Hepatic stellate cell (primary cell): ENCODE measurements around the gene RNF121.
"Not testable (repeated sequence)": the region's sequence is repeated elsewhere in the genome, so short reads cannot be mapped to it uniquely, and the experiment has no call there.

Source experiments
- DNase-seq: peaks from one replicate; pipeline ENCODE4 v3.0.0; 2011; ENCODE audit warnings: low spot score

Gene RNF121

DNA sequence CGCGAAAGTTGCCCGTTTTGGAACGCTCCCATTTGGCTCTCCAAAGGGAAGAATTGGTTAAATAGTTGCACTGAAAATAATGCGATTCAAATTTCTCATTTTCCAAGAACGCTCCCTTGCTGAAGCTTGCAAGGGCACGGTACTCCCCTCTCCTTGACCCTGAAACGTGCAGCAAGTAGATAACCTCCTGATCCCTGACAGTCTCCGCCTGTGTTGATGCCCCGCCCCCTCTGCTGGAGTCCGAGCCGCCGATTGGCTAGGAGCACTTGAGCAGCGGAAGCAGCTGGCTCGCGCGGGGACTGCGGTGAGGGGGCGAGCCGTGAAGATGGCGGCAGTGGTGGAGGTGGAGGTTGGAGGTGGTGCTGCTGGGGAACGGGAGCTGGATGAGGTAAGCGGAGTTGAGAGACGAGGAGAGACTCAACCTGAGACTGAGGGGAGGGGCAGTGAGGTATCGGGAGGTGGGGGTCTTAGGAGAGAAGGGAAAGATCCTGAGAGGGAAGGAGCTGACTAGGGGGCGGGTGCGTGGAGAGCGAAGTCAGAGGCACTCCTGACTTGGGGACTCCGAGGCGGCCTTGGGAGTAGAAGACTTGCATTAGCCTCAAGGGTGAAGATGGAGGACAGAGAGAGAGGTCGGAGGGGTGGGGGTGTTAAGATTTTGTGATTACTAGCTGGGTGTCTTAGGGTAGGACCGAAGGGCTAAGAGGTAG, at the start of gene RNF121:
TSS of gene RNF121 (plus strand) at position 310 of the 707 bp plus-strand sequence. CDS start at position 326, 16 bp downstream.
- peak; percentile 95 for DNase-seq

DNA sequence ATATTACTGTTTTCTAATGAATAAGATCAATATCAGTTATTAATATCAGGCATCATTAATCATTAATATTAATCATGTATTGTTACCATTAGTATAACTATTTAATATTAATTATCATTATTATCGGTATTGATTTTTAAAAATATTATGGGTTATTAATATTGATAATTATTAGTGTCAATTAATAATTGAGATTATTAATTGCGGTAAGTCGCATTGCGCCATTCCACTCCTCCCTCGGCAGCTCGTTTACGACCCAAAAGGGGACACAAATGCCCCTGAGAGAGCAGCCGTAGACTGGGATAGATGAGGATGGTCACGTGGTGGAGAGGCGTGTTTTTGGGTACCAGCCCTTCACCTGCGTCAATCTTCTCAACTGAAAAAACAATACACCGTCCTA, 43.0 kb upstream of the RNF121 start:
- DNase-seq, result not testable (repeated sequence)

DNA sequence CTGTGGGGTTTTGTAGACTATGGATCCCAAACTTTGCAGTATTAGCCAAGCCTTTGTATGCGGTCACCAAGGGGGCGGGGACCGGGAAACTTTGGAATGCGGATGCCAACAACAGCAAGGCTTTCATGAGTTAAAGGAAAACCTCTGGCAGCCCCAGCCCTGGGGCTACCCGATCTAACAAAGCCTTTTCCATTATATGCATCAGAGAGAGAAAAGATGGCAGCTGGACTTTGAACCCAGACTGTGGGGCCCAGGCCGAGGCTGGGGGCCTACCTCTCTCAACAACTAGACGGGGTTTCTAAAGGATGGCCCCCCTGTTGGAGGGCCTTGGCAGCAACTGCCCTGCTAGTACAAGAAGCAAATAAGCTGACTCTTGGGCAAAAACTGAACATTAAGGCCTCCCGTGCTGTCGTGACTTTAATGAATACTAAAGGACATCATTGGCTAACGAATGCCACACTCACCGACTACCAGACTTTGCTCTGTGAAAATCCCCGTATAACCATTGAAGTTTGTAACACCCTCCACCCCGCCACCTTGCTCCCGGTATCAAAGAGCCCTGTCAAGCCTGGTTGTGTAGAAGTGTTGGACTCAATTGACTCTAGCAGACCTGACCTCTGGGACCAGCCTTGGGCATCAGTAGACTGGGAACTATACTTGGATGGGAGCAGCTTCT, 40.4 kb upstream of the RNF121 start:
- not testable (repeated sequence) for DNase-seq

DNA sequence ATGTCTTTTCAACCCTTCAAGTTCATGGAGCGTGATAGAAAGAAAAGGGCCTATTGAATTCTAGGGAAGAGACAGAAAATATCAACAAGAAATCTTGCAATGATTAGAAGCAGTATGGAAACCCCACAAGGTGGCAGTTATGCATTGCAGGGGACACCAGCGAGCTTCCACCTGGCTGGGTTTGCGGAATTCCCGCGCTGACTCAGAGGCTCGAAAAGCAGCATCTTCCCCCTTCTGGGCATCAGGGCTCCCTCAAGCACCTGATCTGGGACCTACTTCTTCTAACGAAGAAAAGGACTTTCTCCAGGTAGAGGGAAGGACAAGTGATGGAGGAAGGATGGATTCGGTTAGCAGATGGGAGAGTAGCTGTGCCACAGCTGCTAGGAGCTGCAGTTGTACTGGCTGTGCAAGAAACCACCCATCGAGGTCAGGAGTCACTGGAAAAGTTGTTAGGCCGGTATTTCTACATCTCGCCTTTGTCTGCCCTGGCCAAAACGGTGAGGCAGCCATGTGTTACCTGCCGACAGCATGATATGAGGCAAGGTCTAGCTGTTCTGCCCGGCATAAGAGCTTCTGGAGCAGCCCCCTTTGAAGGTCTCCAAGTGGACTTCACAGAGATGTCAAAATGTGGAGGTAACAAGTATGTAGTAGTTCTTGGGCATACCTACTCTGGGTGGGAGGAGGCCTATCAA, 39.5 kb upstream of the RNF121 start:
- not testable (repeated sequence) for DNase-seq

DNA sequence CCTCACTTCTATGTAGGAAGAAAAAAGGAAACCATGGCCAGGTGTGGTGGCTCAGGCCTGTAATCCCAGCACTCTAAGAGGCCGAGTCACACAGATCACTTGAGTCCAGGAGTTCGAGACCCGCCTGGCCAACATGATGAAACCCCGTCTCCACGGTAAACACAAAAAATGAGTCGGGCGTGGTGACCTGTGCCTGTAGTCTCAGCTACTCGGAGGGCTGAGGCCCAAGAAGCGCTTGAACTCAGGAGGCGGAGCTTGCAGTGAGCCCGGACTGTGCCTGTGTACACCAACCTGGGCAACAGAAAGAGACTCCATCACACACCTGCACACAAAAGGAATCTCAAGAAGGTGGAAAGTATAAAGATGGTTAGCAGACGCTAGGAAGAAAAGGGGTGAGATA, 32.9 kb upstream of the RNF121 start:
- no peak for DNase-seq

DNA sequence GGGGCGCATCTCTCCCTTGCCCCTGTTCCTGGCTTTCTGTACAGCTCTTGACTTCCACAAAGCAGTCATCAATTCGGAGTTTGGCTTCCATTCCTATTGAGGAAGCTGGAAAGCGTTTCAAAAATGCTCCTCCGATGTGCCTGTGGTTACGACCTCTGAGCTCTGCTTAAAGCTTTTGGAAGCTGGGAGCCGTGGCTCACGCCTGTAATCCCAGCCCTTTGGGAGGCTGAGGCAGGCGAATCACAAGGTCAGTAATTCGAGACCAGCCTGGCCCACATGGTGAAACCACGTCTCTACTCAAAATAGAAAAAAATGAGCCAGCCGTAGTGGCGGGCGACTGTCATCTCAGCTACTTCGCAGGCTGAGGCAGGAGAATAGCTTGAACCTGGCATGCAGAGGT, 27.7 kb upstream of the RNF121 start:
- DNase-seq, result not testable (repeated sequence)

DNA sequence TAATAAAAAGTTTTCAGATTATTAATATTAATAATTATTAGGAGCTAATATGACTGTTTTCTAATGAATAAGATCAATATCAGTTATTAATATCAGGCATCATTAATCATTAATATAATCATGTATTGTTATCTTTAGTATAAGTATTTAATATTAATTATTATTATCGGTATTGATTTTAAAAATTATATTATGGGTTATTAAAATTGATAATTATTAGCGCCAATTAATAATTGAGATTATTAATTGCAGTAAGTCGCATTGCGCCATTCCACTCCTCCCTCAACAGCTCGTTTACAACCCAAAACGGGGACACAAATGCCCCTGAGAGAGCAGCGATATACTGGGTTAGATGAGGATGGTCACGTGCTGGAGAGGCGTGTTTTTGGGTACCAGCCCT, 20.6 kb upstream of the RNF121 start:
- DNase-seq, result no peak

DNA sequence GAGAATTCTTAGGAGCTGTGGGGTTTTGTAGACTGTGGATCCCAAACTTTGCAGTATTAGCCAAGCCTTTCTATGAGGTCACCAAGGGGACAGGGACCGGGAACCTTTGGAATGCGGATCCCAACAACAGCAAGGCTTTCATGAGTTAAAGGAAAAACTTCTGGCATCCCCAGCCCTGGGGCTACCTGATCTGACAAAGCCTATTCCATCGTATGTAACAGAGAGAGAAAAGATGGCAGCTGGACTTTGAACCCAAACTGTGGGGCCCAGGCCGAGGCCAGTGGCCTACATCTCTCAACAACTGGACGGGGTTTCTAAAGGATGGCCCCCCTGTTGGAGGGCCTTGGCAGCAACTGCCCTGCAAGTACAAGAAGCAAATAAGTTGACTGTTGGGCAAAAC, 18.1 kb upstream of the RNF121 start:
- DNase-seq, result not testable (repeated sequence)

DNA sequence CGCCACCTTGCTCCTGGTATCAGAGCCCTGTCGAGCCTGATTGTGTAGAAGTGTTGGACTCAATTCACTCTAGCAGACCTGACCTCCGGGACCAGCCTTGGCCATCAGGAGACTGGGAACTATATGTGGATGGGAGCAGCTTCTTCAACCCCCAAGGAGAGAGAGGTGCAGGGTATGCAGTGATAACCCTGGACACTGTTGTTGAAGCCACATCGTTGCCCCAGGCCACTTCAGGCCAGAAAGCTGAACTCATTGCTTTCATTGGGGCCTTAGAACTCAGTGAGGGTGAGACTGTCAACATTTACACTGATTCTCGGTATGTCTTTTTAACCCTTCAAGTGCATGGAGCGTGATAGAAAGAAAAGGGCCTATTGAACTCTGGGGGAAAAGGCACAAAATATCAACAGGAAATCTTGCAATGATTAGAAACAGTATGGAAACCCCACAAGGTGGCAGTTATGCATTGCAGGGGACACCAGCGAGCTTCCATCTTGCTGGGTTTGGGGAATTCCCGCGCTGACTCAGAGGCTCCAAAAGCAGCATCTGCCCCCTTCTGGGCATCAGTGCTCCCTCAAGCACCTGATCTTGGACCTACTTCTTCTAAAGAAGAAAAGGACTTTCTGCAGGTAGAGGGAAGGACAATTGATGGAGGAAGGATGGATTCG, 17.4 kb upstream of the RNF121 start:
- DNase-seq, result not testable (repeated sequence)

DNA sequence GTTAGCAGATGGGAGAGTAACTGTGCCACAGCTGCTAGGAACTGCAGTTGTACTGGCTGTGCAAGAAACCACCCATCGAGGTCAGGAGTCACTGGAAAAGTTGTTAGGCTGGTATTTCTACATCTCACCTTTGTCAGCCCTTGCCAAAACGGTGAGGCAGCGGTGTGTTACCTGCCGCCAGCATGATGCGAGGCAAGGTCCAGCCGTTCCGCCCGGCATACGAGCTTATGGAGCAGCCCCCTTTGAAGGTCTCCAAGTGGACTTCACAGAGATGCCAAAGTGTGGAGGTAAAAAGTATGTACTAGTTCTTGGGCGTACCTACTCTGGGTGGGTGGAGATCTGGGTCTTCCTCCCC, 16.9 kb upstream of the RNF121 start:
- DNase-seq, result not testable (repeated sequence)

DNA sequence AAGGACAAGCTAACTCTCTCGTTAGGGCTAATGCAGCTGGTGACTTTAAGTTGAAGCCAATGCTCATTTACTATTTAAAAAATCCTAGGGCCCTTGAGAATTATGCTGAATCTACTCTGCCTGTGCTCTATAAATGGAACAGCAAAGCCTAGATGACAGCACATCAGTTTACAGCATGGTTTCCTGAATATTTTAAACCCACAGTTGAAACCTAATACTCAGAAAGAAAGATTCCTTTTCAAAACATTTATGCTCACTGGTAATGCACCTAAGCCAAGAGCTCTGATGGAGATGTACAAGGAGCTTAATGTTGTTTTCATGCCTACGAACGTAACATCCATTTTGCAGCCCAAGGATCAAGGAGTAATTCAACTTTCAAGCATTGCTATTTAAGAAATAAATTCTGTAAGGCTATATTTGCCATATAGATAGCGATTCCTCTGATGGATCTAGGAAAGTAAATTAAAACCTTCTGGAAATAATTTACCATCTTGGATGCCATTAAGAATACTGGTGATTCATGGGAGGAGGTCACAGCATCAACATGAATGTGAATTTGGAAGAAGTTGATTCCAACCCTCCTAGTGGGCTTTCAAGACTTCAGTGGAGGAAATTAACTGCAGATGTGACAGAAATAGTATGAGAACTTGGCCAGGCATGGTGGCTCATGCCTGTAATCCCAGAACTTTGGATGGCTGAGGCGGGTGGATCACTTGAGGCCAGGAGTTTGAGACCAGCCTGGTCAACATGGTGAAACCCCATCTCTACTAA, 14.9 kb upstream of the RNF121 start:
- no peak for DNase-seq

DNA sequence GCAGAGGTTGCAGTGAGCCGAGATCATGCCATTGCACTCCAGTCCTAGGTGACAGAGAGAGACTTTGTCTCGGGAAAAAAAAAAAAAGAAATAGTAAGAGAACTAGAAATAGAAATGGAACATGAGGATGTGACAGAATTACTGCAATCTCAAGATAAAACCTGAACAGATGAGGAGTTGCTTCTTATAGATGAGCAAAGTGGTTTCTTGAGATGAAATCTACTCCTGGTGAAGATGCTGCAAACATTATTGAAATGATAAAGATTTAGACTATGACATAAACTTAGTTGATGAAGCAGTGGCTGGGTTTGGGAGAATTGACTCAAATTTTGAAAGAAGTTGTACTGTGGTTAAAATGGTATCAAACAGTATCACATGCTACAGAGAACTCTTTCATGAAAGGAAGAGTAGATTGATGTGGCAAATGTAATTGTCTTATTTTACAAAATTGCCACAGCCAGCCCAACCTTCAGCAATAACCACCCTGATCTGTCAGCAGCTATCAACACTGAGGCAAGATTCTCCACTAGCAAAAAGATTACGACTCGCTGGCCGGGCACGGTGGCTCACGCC, 14.1 kb upstream of the RNF121 start:
- DNase-seq, result no peak

DNA sequence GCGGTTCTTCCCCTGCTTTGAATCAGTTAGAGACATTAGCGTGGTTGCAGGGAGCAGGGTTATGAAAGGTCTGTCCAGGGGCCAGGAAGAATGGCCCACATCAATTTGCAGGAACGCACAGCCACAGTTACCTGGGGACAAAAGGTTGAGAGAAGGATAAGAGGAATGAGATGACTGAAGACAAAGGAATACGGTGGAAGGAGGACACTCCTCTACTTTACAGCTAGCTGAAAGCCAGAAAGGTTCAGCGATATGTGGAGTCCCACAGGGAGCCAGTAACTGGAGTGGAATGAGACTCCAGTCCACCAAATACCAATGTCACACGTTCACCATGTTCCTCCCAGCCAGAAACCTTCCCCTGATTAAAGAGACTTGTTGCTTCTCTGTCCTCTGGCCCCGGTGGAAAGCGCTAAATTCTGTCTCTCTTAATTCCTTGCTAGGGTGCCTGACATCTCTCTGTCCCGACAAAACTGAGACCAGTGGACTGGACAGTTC, 11.2 kb upstream of the RNF121 start:
- no peak for DNase-seq

DNA sequence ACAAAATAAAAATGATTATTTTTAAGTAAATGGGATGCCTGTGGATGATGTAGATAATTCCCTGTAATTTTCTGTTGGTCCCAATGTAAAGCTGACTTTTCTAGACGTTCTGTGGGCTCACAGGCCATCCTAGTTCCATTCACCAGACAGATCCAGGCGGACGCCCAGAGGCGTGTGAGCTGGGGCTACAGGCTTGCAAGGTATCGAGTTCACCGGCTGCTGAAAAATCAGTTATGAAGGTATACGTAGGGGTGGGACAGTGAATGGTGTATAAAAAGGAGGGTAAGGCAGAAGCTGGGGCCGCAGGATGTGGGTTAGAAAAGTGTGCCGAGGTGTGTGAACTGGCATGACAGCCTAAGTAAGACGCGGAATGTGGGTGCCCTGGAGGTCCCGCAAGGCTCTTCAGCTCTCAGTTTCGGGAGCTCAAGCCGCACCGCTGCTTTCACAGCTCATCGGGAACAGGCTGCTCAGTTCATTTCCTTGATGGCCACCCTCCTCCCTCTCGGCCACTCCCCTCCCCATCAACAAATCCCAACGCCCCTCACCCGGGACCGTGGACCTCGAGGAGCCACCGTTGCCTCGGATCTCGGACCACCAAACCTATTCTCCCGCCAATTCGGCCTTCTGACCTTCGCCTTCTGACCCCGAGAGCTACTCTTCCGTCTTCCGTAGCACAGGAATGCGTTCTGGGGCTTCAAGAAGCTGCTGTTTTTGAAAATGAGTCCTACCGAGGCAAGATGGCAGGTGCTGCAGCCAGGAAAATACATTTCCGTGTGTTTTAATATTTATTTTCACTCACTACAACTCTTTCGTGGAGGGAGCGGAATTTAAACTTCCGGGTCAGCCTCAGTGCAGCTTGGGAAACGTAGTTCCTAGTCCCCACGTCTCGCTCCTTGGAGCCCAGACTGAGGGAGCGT, 768 bp upstream of the RNF121 start, which contains the start of gene XNDC1N:
TSS of gene XNDC1N (minus strand) at position 775 of the 917 bp plus-strand sequence. CDS start 5,241 bp downstream, outside the sequence.
- peak; percentile 88 for DNase-seq

DNA sequence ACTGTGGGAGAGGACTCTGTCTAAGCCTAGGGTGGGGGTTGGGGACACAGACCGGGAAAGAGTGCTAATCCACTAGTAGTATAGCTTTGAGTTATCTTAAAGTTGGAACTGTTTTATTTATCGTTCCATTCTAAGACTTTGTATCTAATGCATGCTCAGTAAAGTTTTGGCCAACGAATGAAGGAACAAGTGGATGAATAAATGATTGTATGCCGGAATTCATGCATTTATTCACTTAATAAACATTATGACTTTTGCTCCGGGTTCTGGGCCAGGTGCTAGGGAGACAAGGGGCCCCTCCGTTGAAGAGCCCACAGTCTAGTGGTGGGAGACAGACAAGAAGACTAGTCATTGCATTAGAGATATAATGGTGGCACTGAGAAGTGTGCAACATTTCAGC, 645 bp downstream of the RNF121 start:
- no peak for DNase-seq

DNA sequence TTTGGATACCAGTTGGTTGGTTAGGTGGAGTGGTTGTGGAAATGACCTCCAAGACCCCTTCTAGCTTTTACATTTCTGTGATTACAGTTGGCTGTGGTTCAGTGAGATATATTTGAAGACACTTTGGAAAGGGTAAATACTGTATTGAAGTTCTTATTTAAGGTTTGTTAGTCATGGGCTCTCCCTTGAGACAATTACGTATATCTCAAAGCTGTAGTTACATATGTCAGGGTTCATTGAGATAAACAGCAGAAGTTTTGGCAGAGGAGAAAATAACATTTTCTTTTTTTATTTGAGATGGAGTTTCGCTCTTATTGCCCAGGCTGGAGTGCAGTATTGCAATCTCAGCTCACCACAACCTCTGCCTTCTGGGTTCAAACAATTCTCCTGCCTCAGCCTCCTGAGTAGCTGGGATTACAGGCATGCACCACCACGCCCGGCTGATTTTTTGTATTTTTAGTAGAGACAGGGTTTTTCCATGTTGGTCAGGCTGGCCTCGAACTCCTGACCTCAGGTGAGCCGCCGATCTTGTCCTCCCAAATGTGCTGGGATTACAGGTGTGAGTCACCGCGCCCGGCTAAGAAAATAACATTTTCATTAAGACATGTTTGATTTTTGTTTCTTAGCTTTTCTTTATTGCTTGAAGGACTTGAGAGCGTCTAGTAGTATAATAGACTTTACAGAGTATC, 1.9 kb downstream of the RNF121 start:
- DNase-seq, result no peak

DNA sequence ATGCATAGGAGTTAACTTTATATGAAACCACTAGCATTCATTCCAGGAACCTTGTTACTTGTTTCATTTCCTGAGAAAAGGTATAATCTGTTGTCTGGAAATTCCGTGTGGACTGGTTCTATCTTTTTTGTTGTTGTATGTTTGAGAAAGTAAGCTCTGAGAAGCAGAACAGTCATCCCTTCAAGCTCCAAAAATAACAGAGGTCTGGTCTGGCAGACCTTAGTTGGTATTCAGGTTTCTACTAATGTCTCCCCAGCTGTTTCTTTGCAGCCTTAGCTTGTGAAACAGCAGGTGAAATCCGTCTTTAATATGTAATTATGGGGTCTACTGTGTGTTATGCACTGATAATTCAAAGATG, 2.4 kb downstream of the RNF121 start:
- DNase-seq, result no peak

DNA sequence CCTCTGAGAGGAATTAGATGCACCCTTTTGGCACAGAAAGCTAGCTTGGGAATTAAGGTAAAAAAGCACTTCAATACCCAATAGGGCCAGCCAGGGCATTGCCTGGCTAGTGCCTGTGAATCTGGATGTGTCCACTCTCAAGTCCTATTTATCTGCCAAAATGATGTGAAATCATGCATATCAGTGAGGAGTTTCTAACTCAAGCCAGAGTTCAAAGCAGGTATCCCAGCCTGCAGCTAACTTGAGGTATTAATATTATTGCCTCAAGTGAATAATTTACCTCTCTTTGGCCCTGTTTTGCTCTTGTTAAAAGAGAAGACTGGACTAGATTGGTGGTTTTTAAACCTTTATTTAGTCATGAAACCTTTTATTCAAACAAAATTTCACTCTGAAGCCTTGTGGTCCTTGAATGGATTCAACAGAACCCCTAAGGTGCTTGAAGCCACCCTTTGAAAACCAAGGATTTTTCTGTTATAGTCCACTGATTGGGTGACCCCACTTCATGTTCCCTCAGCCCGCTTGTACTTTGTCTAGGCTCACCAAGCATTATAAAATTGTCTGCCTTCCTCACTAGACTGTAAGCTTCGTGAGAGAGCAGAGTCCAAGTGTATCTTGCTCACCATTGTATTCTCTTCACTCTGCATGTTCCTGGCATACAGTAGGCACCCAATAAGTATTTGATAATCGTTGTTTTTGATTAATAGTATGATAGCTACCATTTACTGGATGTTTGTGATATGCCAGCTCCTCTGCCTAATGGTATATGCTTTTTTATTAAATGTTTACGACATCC, 4.5 kb downstream of the RNF121 start:
- no peak for DNase-seq

DNA sequence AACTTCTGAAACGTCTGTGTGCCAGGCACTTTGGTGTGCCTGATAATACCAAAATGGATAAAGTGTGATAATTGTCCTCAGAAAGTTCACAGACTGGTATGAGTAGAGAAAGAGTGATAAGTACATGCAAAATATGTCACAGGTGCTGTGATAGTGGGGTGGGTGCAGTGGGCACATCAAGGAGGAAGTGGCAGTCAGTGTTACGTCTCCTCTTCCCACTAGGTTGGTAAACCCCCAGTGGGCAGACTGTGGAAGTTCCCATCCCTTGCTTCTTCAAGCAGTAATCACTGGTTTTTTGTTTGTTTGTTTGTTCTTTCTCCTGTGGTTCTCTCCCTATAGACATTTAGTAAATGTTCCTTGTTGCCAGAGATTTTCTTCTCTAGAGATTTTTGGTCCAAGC, 5.4 kb downstream of the RNF121 start:
- no peak for DNase-seq
